ENCODE measurements around the gene RAP1GAP2.

GRCh38 chr17:3039736-3040135, 243.5 kb downstream of the RAP1GAP2 start:
- TF ChIP-seq POLR2A (IDR thresholded peaks at IDR 0.05) (no peak), EP300 (IDR thresholded peaks at IDR 0.05) (no peak), CTCF (IDR thresholded peaks at IDR 0.05) (no peak), POLR2AphosphoS5 (IDR thresholded peaks at IDR 0.05) (no peak)
